ENCODE results near the gene GALNT18. TPM values are rescaled to one million over a fixed set of nuclear protein-coding genes. Genes with fewer than 3 reads are reported as not detected.

Gene GALNT18
- total RNA-seq, 2 experiments from 2014 or later: not detected

DNA sequence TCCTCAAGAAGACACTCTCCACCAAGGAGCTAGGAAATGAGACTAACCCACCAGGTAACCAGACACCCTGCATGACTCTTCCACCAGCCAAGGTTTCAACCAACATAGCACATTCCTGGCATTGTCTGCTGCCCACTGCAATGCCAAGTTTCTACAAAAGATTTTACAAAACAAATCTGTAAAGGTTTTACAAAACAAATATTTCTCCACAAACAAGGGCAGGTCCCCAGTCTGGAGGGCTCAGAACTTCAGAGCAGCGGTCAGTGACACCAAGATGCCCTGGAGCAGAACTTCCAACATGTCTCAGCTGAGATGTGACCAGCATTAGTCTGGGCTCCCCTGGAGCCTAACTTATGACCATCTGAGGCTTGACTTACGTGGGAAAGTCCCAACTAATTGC lies 14.0 kb downstream of the GALNT18 start:
- intact Hi-C loops (cut with micrococcal nuclease; ENCODE audit: unreplicated experiment): no loop called here
- Histone ChIP-seq H3K9me2 (ENCODE audit: insufficient read depth, low read length) (no peaks in the 10 kb centered on the region), H3K9me3 (ENCODE audit: low read length) (no peaks in the 10 kb centered on the region), H3K79me2 (ENCODE audit: insufficient read depth, low read depth, low read length) (no peaks in the 10 kb centered on the region), H3K4me2 (ENCODE audit: low read length) (no peak overlapping the region), H3K4me1 (ENCODE audit: insufficient read depth, low read length, poor library complexity, severe bottlenecking) (no peaks in the 10 kb centered on the region), H3K27ac (ENCODE audit: low read depth, low read length, poor library complexity, severe bottlenecking) (no peak overlapping the region), H3K36me3 (ENCODE audit: insufficient read depth, low read length) (no peaks in the 10 kb centered on the region), H2AFZ (ENCODE audit: low read length) (no peak overlapping the region), H3K4me3 (ENCODE audit: low read depth, low read length, poor library complexity, severe bottlenecking) (no peak overlapping the region), H4K20me1 (ENCODE audit: insufficient read depth, low read length) (no peaks in the 10 kb centered on the region)
- ChIA-PET CTCF (ENCODE audit: unreplicated experiment) (no interaction called here), POLR2A (interaction anchor here (0.7 kb wide), 1 partner anchor 10 kb away, joined by 3 read pairs; no protein-coding TSS in a partner anchor)
- DNase-seq (ENCODE audit: low spot score): no peak
- BruUV-seq (replicated peaks): no TSS peak
- TF ChIP-seq EZH2phosphoT487 (IDR thresholded peaks at IDR 0.05; ENCODE audit: borderline replicate concordance, low read depth, low read length): no peak
- TF ChIP-seq, protein P1, sequence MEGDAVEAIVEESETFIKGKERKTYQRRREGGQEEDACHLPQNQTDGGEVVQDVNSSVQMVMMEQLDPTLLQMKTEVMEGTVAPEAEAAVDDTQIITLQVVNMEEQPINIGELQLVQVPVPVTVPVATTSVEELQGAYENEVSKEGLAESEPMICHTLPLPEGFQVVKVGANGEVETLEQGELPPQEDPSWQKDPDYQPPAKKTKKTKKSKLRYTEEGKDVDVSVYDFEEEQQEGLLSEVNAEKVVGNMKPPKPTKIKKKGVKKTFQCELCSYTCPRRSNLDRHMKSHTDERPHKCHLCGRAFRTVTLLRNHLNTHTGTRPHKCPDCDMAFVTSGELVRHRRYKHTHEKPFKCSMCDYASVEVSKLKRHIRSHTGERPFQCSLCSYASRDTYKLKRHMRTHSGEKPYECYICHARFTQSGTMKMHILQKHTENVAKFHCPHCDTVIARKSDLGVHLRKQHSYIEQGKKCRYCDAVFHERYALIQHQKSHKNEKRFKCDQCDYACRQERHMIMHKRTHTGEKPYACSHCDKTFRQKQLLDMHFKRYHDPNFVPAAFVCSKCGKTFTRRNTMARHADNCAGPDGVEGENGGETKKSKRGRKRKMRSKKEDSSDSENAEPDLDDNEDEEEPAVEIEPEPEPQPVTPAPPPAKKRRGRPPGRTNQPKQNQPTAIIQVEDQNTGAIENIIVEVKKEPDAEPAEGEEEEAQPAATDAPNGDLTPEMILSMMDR (conservative IDR thresholded peaks at IDR 0.05; ENCODE audit: low read length): no peak

DNA sequence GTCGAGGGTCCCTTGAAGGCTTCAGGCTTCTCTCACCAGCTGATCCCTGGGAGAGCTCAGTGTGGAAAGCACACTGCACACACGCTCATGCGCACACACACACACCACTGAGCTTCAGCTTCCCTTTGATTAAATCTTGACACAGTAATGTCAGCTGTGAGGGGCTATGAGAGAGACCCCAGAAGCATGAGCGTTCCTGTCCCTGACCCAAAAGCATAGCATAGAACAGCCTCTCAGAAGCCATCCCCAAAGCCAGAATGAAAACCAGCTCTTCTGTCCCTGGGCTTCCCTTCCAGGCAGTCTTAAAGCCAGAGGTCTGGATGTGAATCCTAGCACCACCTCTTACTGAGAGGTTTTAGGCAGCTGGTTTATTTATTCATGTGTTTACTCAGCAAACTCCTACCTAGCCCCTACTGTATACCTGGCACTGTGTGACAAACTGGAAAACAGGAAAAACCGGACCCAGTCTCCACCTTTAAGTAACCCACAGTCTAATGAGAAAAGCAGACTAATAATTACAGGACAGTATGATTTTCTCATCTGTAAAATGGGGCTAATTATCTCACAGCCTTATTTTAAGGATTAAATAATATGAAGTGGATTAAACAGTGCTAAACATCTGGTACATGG lies 15.9 kb downstream of the GALNT18 start:
- no peaks in the 10 kb centered on the region for H3K9me2 ChIP-seq (ENCODE audit: insufficient read depth, low read length)
- no peak overlapping the region for H3K27ac ChIP-seq (ENCODE audit: low read depth, low read length, poor library complexity, severe bottlenecking)
- no peaks in the 10 kb centered on the region for H4K20me1 ChIP-seq (ENCODE audit: insufficient read depth, low read length)
- no peak for DNase-seq (ENCODE audit: low spot score)
- H2AFZ ChIP-seq (ENCODE audit: low read length): no peak overlapping the region
- H3K79me2 ChIP-seq (ENCODE audit: insufficient read depth, low read depth, low read length): no peaks in the 10 kb centered on the region
- intact Hi-C loops (cut with micrococcal nuclease; ENCODE audit: unreplicated experiment): no loop called here
- no peaks in the 10 kb centered on the region for H3K36me3 ChIP-seq (ENCODE audit: insufficient read depth, low read length)
- no peak overlapping the region for H3K4me2 ChIP-seq (ENCODE audit: low read length)
- TF ChIP-seq EZH2phosphoT487 (IDR thresholded peaks at IDR 0.05; ENCODE audit: borderline replicate concordance, low read depth, low read length): no peak
- TF ChIP-seq, protein P1 (conservative IDR thresholded peaks at IDR 0.05; ENCODE audit: low read length): no peak
- no TSS peak for BruUV-seq (replicated peaks)
- ChIA-PET POLR2A (no interaction called here), CTCF (ENCODE audit: unreplicated experiment) (no interaction called here)
- H3K9me3 ChIP-seq (ENCODE audit: low read length): no peaks in the 10 kb centered on the region
- H3K4me1 ChIP-seq (ENCODE audit: insufficient read depth, low read length, poor library complexity, severe bottlenecking): no peaks in the 10 kb centered on the region
- no peak overlapping the region for H3K4me3 ChIP-seq (ENCODE audit: low read depth, low read length, poor library complexity, severe bottlenecking)

GRCh38 chr11:11605181-11605580 lies 16.6 kb downstream of the GALNT18 start:
- POLR2A ChIA-PET: no interaction called here
- no peaks in the 10 kb centered on the region for H3K4me1 ChIP-seq (ENCODE audit: insufficient read depth, low read length, poor library complexity, severe bottlenecking)
- intact Hi-C loops (cut with micrococcal nuclease; ENCODE audit: unreplicated experiment): no loop called here
- H3K9me3 ChIP-seq (ENCODE audit: low read length): no peaks in the 10 kb centered on the region
- no peak overlapping the region for H3K27ac ChIP-seq (ENCODE audit: low read depth, low read length, poor library complexity, severe bottlenecking)
- BruUV-seq (replicated peaks): no TSS peak
- H4K20me1 ChIP-seq (ENCODE audit: insufficient read depth, low read length): no peaks in the 10 kb centered on the region
- no peak for DNase-seq (ENCODE audit: low spot score)
- no peaks in the 10 kb centered on the region for H3K79me2 ChIP-seq (ENCODE audit: insufficient read depth, low read depth, low read length)
- no peak overlapping the region for H3K4me2 ChIP-seq (ENCODE audit: low read length)
- TF ChIP-seq, protein P1 (conservative IDR thresholded peaks at IDR 0.05; ENCODE audit: low read length): no peak
- no peak for TF ChIP-seq EZH2phosphoT487 (IDR thresholded peaks at IDR 0.05; ENCODE audit: borderline replicate concordance, low read depth, low read length)
- no peaks in the 10 kb centered on the region for H3K36me3 ChIP-seq (ENCODE audit: insufficient read depth, low read length)
- no peaks in the 10 kb centered on the region for H3K9me2 ChIP-seq (ENCODE audit: insufficient read depth, low read length)
- H2AFZ ChIP-seq (ENCODE audit: low read length): no peak overlapping the region
- CTCF ChIA-PET (ENCODE audit: unreplicated experiment): no interaction called here
- no peak overlapping the region for H3K4me3 ChIP-seq (ENCODE audit: low read depth, low read length, poor library complexity, severe bottlenecking)

Measured in OCI-LY7 (cell line).